ENCODE data around the gene TUT1.

DNA sequence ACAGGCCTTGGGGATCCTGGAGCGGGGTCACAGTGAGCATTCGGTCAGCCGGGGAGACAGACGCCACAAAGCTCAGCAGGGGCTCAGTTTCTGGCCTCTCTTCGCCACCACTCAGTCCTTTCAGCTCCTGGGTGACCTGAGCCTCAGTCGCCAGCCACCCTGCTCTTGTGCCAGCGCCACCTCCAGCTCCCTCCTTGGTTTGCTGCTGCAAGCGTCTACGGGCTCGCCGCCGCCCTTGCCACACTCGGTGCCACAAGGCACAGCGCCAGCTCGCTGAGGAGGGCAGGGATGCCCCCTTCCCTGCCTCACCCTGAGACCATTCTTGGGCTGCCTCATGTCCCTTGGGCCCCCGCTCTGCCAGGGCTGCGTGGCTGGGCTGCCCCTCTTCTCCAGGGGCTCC, 16.2 kb downstream of the TUT1 start:
- TF ChIP-seq, protein P1, sequence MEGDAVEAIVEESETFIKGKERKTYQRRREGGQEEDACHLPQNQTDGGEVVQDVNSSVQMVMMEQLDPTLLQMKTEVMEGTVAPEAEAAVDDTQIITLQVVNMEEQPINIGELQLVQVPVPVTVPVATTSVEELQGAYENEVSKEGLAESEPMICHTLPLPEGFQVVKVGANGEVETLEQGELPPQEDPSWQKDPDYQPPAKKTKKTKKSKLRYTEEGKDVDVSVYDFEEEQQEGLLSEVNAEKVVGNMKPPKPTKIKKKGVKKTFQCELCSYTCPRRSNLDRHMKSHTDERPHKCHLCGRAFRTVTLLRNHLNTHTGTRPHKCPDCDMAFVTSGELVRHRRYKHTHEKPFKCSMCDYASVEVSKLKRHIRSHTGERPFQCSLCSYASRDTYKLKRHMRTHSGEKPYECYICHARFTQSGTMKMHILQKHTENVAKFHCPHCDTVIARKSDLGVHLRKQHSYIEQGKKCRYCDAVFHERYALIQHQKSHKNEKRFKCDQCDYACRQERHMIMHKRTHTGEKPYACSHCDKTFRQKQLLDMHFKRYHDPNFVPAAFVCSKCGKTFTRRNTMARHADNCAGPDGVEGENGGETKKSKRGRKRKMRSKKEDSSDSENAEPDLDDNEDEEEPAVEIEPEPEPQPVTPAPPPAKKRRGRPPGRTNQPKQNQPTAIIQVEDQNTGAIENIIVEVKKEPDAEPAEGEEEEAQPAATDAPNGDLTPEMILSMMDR (IDR thresholded peaks at IDR 0.05 in 4 of 5, conservative IDR thresholded peaks at IDR 0.05 in 1 of 5) = no peak
- no peak for TF ChIP-seq POLR2A (IDR thresholded peaks at IDR 0.05)

All from gastrocnemius medialis (tissue), 4 donors.